Posterior cingulate gyrus (tissue), 11 donors: ENCODE data around the gene NPAS3.

Source experiments
- DNase-seq, 10 donors: peaks; one replicate each; pipeline versions ENCODE4 v3.0.0 to v3.0.0-alpha.2; 2020 to 2021; ENCODE audit warnings: mixed read lengths in 3 of 10
- intact Hi-C: fragments of 100-400 bp; cut with DNase I; formaldehyde crosslinking; loops from one replicate; pipeline ENCODE4 v1.15.1; 2023

NPAS3 gene

GRCh38 chr14:33229269-33229929 lies 290.7 kb downstream of the NPAS3 start:
- DNase-seq: peak in 9 of 10 donors; percentile 15 to 86 (median 34)
- intact Hi-C loops: no loop called here

- DNase-seq: no peak
- intact Hi-C loops: no loop called here
Measured at GRCh38 chr14:33230021-33230420, 291.3 kb downstream of the NPAS3 start.

GRCh38 chr14:33232031-33232430 lies 293.4 kb downstream of the NPAS3 start:
- DNase-seq: no peak
- intact Hi-C loops: no loop called here

- no peak for DNase-seq
- intact Hi-C loops: no loop called here
Measured at GRCh38 chr14:33237115-33237740, 298.5 kb downstream of the NPAS3 start.

- intact Hi-C loops: no loop called here
- DNase-seq: no peak
Measured at GRCh38 chr14:33239465-33239864, 300.8 kb downstream of the NPAS3 start.

- intact Hi-C loops: no loop called here
- DNase-seq: no peak
Measured at GRCh38 chr14:33240466-33240865, 301.8 kb downstream of the NPAS3 start.

GRCh38 chr14:33241331-33241730 lies 302.7 kb downstream of the NPAS3 start:
- intact Hi-C loops: no loop called here
- no peak for DNase-seq

GRCh38 chr14:33249233-33249820 lies 310.6 kb downstream of the NPAS3 start:
- intact Hi-C loops: no loop called here

GRCh38 chr14:33250963-33251362 lies 312.3 kb downstream of the NPAS3 start:
- no peak for DNase-seq
- intact Hi-C loops: no loop called here

More at GRCh38 chr14:33249233-33249820, 310.6 kb downstream of the NPAS3 start:
- no peak for DNase-seq

- intact Hi-C loops: no loop called here
- no peak for DNase-seq
Measured at GRCh38 chr14:33254342-33254741, 315.7 kb downstream of the NPAS3 start.

GRCh38 chr14:33254861-33255395 lies 316.2 kb downstream of the NPAS3 start:
- no peak for DNase-seq
- intact Hi-C loops: no loop called here

- intact Hi-C loops: no loop called here
- DNase-seq: no peak
Measured at GRCh38 chr14:33257796-33258195, 319.1 kb downstream of the NPAS3 start.

GRCh38 chr14:33259764-33260163 lies 321.1 kb downstream of the NPAS3 start:
- intact Hi-C loops: no loop called here

GRCh38 chr14:33271216-33271615 lies 332.5 kb downstream of the NPAS3 start:
- DNase-seq: no peak
- intact Hi-C loops: no loop called here

More at GRCh38 chr14:33259764-33260163, 321.1 kb downstream of the NPAS3 start:
- DNase-seq: peak in 1 of 10 donors; percentile 38

GRCh38 chr14:33271891-33272290 lies 333.2 kb downstream of the NPAS3 start:
- intact Hi-C loops: no loop called here
- DNase-seq: no peak

GRCh38 chr14:33273978-33274377 lies 335.3 kb downstream of the NPAS3 start:
- intact Hi-C loops: no loop called here
- no peak for DNase-seq

GRCh38 chr14:33275879-33276278 lies 337.2 kb downstream of the NPAS3 start:
- intact Hi-C loops: no loop called here
- no peak for DNase-seq

- intact Hi-C loops: no loop called here
- DNase-seq: no peak
Measured at GRCh38 chr14:33279865-33280264, 341.2 kb downstream of the NPAS3 start.

GRCh38 chr14:33280646-33281045 lies 342.0 kb downstream of the NPAS3 start:
- DNase-seq: no peak
- intact Hi-C loops: no loop called here

GRCh38 chr14:33282331-33283230 lies 343.9 kb downstream of the NPAS3 start:
- intact Hi-C loops: no loop called here
- DNase-seq: no peak
